ENCODE results near the gene LAD1. TPM values are rescaled to one million over a fixed set of nuclear protein-coding genes. Genes with fewer than 3 reads are reported as not detected.

The LAD1 gene
- total and polyA plus RNA-seq, 9 of the 15 experiments (the other 6 are each of a cell fraction or from before 2014, with no cell fraction given) = 0.31 TPM; not detected in 8

GRCh38 chr1:201384406-201384782 is 14.7 kb downstream of the LAD1 start (continued):
- TF ChIP-seq, protein P1, sequence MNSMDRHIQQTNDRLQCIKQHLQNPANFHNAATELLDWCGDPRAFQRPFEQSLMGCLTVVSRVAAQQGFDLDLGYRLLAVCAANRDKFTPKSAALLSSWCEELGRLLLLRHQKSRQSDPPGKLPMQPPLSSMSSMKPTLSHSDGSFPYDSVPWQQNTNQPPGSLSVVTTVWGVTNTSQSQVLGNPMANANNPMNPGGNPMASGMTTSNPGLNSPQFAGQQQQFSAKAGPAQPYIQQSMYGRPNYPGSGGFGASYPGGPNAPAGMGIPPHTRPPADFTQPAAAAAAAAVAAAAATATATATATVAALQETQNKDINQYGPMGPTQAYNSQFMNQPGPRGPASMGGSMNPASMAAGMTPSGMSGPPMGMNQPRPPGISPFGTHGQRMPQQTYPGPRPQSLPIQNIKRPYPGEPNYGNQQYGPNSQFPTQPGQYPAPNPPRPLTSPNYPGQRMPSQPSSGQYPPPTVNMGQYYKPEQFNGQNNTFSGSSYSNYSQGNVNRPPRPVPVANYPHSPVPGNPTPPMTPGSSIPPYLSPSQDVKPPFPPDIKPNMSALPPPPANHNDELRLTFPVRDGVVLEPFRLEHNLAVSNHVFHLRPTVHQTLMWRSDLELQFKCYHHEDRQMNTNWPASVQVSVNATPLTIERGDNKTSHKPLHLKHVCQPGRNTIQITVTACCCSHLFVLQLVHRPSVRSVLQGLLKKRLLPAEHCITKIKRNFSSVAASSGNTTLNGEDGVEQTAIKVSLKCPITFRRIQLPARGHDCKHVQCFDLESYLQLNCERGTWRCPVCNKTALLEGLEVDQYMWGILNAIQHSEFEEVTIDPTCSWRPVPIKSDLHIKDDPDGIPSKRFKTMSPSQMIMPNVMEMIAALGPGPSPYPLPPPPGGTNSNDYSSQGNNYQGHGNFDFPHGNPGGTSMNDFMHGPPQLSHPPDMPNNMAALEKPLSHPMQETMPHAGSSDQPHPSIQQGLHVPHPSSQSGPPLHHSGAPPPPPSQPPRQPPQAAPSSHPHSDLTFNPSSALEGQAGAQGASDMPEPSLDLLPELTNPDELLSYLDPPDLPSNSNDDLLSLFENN (IDR thresholded peaks at IDR 0.05; ENCODE audit: low read depth in 2 of 2, low read length in 2 of 2) = no peak
- no peak for TF ChIP-seq MCM2 (IDR thresholded peaks at IDR 0.05; ENCODE audit: low read depth)
- TF ChIP-seq, protein P2, sequence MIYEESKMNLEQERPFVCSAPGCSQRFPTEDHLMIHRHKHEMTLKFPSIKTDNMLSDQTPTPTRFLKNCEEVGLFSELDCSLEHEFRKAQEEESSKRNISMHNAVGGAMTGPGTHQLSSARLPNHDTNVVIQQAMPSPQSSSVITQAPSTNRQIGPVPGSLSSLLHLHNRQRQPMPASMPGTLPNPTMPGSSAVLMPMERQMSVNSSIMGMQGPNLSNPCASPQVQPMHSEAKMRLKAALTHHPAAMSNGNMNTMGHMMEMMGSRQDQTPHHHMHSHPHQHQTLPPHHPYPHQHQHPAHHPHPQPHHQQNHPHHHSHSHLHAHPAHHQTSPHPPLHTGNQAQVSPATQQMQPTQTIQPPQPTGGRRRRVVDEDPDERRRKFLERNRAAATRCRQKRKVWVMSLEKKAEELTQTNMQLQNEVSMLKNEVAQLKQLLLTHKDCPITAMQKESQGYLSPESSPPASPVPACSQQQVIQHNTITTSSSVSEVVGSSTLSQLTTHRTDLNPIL (CRISPR knock-in tag; IDR thresholded peaks at IDR 0.05) = no peak
- no peak for TF ChIP-seq MCM7 (IDR thresholded peaks at IDR 0.05)
- no peak for TF ChIP-seq TAF7 (tag; IDR thresholded peaks at IDR 0.05)

All from K562 (cell line).